GM12878 (cell line): ENCODE measurements around the gene POLR3K. TPM values are rescaled to one million over a fixed set of nuclear protein-coding genes. Genes with fewer than 3 reads are reported as not detected.

ENCODE experiments used
- ATAC-seq: fragments of 200-7000 bp; cut with Tn5 transposase; 3 replicates; pipeline ENCODE4 v1.9.1; 2020; ENCODE audit warnings: mild to moderate bottlenecking, moderate library complexity
- BruUV-seq: library from RNA; stranded (reverse); fragments of 400-500 nt; replicated peaks from 2 replicates; lab custom pipeline; 2021; lab: Mats Ljungman, UMichigan
- CTCF ChIA-PET: fragments of 300-600 bp; sonication (Branson Sonifier 250); formaldehyde crosslinking; extraction: SDS; loops from one replicate; lab custom pipeline; 2021; ENCODE audit warnings: inconsistent platforms; lab: Yijun Ruan, JAX
- POLR2A ChIA-PET: fragments of 350-600 bp; formaldehyde crosslinking; extraction: SDS; loops from one replicate; lab custom pipeline; 2021; ENCODE audit warnings: inconsistent platforms; lab: Charles Lee
- RAD21 ChIA-PET: fragments of 300-600 bp; sonication (Branson Sonifier 250); formaldehyde crosslinking; loops from one replicate; lab custom pipeline; 2023; ENCODE audit warnings: antibody characterized with exemption; ENCODE audit not compliant: unreplicated experiment; lab: Charles Lee
- SMC1A ChIA-PET: fragments of 300-600 bp; sonication (Branson Sonifier 250); formaldehyde crosslinking; loops from one replicate; lab custom pipeline; 2023; ENCODE audit not compliant: unreplicated experiment, uncharacterized antibody; lab: Charles Lee
- DNase-seq: peaks from one replicate; pipeline ENCODE4 v3.0.0-alpha.2; 2011; ENCODE audit warnings: low read depth, low spot score
- FAIRE-seq: peaks from 3 replicates; lab custom pipeline; 2011; peaks lifted over from hg19 to GRCh38; lab: Jason Lieb, UNC
- H2AFZ ChIP-seq: 2 replicates; pipeline ENCODE4 v1.6.0; 2011; ENCODE audit warnings: low read depth, low read length, control low read depth; ENCODE audit not compliant: control insufficient read depth
- H3K27ac ChIP-seq: 2 replicates; pipeline ENCODE4 v1.5.1; 2011; ENCODE audit warnings: control low read depth; ENCODE audit not compliant: control insufficient read depth, insufficient read depth
- H3K27me3 ChIP-seq, 2 experiments: replicated peaks in 1 of 2; 2 replicates each; pipeline versions ENCODE4 v1.6.0 to v1.6.1; 2011; ENCODE audit warnings: low read length in 1 of 2; ENCODE audit not compliant: control insufficient read depth in 2 of 2, insufficient read depth in 2 of 2
- H3K36me3 ChIP-seq, 2 experiments: 2 replicates each; pipeline ENCODE4 v1.5.1; 2011; ENCODE audit warnings: low read length in 1 of 2; ENCODE audit not compliant: control insufficient read depth in 2 of 2, insufficient read depth in 2 of 2
- H3K4me1 ChIP-seq: 2 replicates; pipeline ENCODE4 v1.6.1; 2011; ENCODE audit warnings: mild to moderate bottlenecking, low read length, moderate library complexity, mixed read lengths; ENCODE audit not compliant: control insufficient read depth, insufficient read depth
- H3K4me2 ChIP-seq: 2 replicates; pipeline ENCODE4 v1.6.0; 2011; ENCODE audit warnings: control low read depth; ENCODE audit not compliant: control insufficient read depth, insufficient read depth
- H3K4me3 ChIP-seq: fragments of 200-600 bp; sonication (generic); 2 replicates; pipeline ENCODE4 v1.5.1; 2016
- H3K79me2 ChIP-seq: 2 replicates; pipeline ENCODE4 v1.6.0; 2011; ENCODE audit warnings: low read length; ENCODE audit not compliant: control insufficient read depth, insufficient read depth
- H3K9ac ChIP-seq: 2 replicates; pipeline ENCODE4 v1.8.0; 2011; ENCODE audit warnings: low read length, control low read depth, mixed read lengths; ENCODE audit not compliant: control insufficient read depth, insufficient read depth
- H3K9me3 ChIP-seq: replicated peaks from 3 replicates; pipeline ENCODE4 v1.5.1; 2011; ENCODE audit warnings: mild to moderate bottlenecking, low read length; ENCODE audit not compliant: control insufficient read depth, insufficient read depth
- H4K20me1 ChIP-seq: 2 replicates; pipeline ENCODE4 v1.6.0; 2011; ENCODE audit not compliant: control insufficient read depth, insufficient read depth
- CBFB ChIP-seq: IDR thresholded peaks from 2 replicates; pipeline ENCODE4 v1.6.1; 2016; ENCODE audit warnings: antibody characterized with exemption, low read depth
- CBX5 ChIP-seq: sonication (generic); IDR thresholded peaks from 2 replicates; pipeline ENCODE4 v1.6.1; 2016; ENCODE audit warnings: low read depth, moderate library complexity, mild to moderate bottlenecking, inconsistent platforms
- CHD4 ChIP-seq: fragments of 200-600 bp; sonication (generic); IDR thresholded peaks from 2 replicates; pipeline ENCODE4 v1.6.1; 2016; ENCODE audit warnings: mild to moderate bottlenecking
- DPF2 ChIP-seq: fragments of 450-650 bp; IDR thresholded peaks from 2 replicates; pipeline ENCODE4 v1.6.1; 2017; ENCODE audit warnings: mild to moderate bottlenecking
- EED ChIP-seq: sonication (generic); IDR thresholded peaks from 2 replicates; pipeline ENCODE4 v1.6.1; 2016; ENCODE audit warnings: antibody characterized with exemption, low read depth
- ELK1 ChIP-seq: IDR thresholded peaks from 2 replicates; pipeline ENCODE4 v1.6.1; 2012; ENCODE audit warnings: low read depth, low read length, improper control_type of control experiment
- ESRRA ChIP-seq: IDR thresholded peaks from 2 replicates; pipeline ENCODE4 v1.6.1; 2012; ENCODE audit warnings: mild to moderate bottlenecking, low read length, improper control_type of control experiment
- FOS ChIP-seq: IDR thresholded peaks from 3 replicates; pipeline ENCODE4 v1.6.1; 2011; ENCODE audit warnings: borderline replicate concordance; ENCODE audit not compliant: insufficient read length; ENCODE audit errors: extremely low read depth
- GABPA ChIP-seq: IDR thresholded peaks from 2 replicates; pipeline ENCODE4 v1.6.1; 2014; ENCODE audit warnings: antibody characterized with exemption, low read depth, mild to moderate bottlenecking, inconsistent platforms
- MTA2 ChIP-seq: fragments of 450-650 bp; IDR thresholded peaks from 2 replicates; pipeline ENCODE4 v1.6.1; 2016; ENCODE audit warnings: low read depth, mild to moderate bottlenecking, moderate library complexity
- MYB ChIP-seq: fragments of 150-350 bp; IDR thresholded peaks from 2 replicates; pipeline ENCODE4 v1.6.1; 2014; ENCODE audit warnings: mild to moderate bottlenecking, low read depth, low read length, borderline replicate concordance
- POU2F2 ChIP-seq: IDR thresholded peaks from 3 replicates; pipeline ENCODE4 v1.6.1; 2011; ENCODE audit warnings: low read depth, mild to moderate bottlenecking, low read length, borderline replicate concordance
- RELA ChIP-seq: fragments of 450-650 bp; IDR thresholded peaks from 2 replicates; pipeline ENCODE4 v1.8.0; 2014; ENCODE audit warnings: borderline replicate concordance; ENCODE audit not compliant: partially characterized antibody
- RUNX3 ChIP-seq: IDR thresholded peaks from 2 replicates; pipeline ENCODE4 v1.6.1; 2012; ENCODE audit warnings: low read length, inconsistent platforms
- SMAD5 ChIP-seq: IDR thresholded peaks from 2 replicates; pipeline ENCODE4 v1.6.1; 2016; ENCODE audit warnings: antibody characterized with exemption, low read depth
- TARDBP ChIP-seq: IDR thresholded peaks from 2 replicates; pipeline ENCODE4 v1.6.1; 2016; ENCODE audit warnings: borderline replicate concordance
- ZNF24 ChIP-seq: fragments of 450-650 bp; IDR thresholded peaks from 2 replicates; pipeline ENCODE4 v1.6.1; 2017; ENCODE audit warnings: antibody characterized with exemption, mild to moderate bottlenecking
- ZNF274 ChIP-seq: IDR thresholded peaks from one replicate; pipeline ENCODE4 v1.8.0; 2011; ENCODE audit not compliant: insufficient read length, insufficient read depth
- ZSCAN29 ChIP-seq: fragments of 450-650 bp; IDR thresholded peaks from 2 replicates; pipeline ENCODE4 v1.6.1; 2017; ENCODE audit warnings: mild to moderate bottlenecking, moderate library complexity
- ZZZ3 ChIP-seq: IDR thresholded peaks from 2 replicates; pipeline ENCODE4 v1.6.1; 2011; ENCODE audit warnings: low read depth; ENCODE audit not compliant: control insufficient read depth, insufficient read length
- WGBS: methylation state at CpG from one replicate; pipeline ENCODE4 v1.1.6; 2016; ENCODE audit warnings: low lambda C conversion rate; ENCODE audit not compliant: insufficient replicate concordance, insufficient coverage; ENCODE audit errors: missing lambda C conversion rate; 5-methylcytosine and 5-hydroxymethylcytosine counted together
- in situ Hi-C: fragments of 300-500 bp; cut with MboI; formaldehyde crosslinking; loops from 9 replicates; pipeline ENCODE4 v1.14.3; 2018; ENCODE audit warnings: mixed read lengths
- intact Hi-C: fragments of 100-400 bp; cut with micrococcal nuclease; formaldehyde crosslinking; loops from one replicate; pipeline ENCODE4 v1.14.2; 2022; ENCODE audit not compliant: unreplicated experiment
- polyA plus RNA-seq, 11 experiments: library from polyadenylated mRNA; depleted of rRNA in 4 of 11; unstranded in 6 of 11; stranded (reverse) in 5 of 11; fragments of >200 nt; fragmentation: Nextera tagmentation in 4 of 11; fragmentation: Illumina TruSeq in 1 of 11; extraction: Ambion mirVana in 4 of 11; extraction: Trizol in 1 of 11; gene quantifications; 1 replicate in 1 of 11; 2 replicates in 10 of 11; pipeline versions ENCODE4 v1.2.1 to v1.2.3, GENCODE V29; 2011 to 2016; ENCODE audit warnings: inconsistent platforms in 2 of 11, missing spikeins in 2 of 11, low read depth in 1 of 11
- total RNA-seq, 4 experiments: library from RNA; depleted of rRNA in 3 of 4; stranded (reverse); fragments of >200 nt in 3 of 4; fragmentation: Illumina TruSeq in 1 of 4; extraction: Trizol in 1 of 4; gene quantifications; 2 replicates each; pipeline versions ENCODE4 v1.2.1 to v1.2.3, GENCODE V29; 2013 to 2021

Gene POLR3K
- total and polyA plus RNA-seq, 10 of the 15 experiments (the other 5 are each of a cell fraction or from before 2014, with no cell fraction given) = 25.3 to 222 (median 64.0) TPM

DNA sequence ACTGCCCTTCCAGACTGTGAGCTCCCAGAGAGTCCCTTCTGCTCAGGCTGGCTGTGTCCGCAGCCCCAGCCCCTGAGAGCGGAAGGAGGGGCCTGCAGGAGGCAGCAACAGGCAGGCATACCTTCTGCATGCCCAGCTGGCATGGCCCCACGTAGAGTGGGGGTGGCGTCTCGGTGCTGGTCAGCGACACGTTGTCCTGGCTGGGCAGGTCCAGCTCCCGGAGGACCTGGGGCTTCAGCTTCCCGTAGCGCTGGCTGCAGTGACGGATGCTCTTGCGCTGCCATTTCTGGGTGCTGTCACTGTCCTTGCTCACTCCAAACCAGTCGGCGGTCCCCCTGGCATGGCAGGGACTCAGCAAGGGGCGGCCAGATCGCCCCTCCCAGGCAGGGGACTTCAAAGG lies 10.1 kb upstream of the POLR3K start:
- POLR2A ChIA-PET = interaction anchor here (0.5 kb wide), 1 partner anchor 24 kb away, joined by 3 read pairs; no protein-coding TSS in a partner anchor
- CTCF ChIA-PET = interaction anchor here (1.0 to 14.2 kb wide), 5 partner anchors 10 to 42 kb away, joined by 4 to 319 read pairs (median 36); partner anchors contain the start of genes MPG and POLR3K
- WGBS = 71% methylated on average over 16 of the region's 16 CpGs
- in situ Hi-C loops (no loop called here), intact Hi-C loops (no loop called here)
- Histone ChIP-seq H3K4me1 (no peaks in the 10 kb centered on the region), H2AFZ (no peak overlapping the region), H3K4me2 (no peak overlapping the region), H4K20me1 (no peaks in the 10 kb centered on the region), H3K27me3 (no peaks in the 10 kb centered on the region), H3K36me3 (no peaks in the 10 kb centered on the region; a peak in 1 of 4 replicates), H3K79me2 (no peaks in the 10 kb centered on the region), H3K4me3 (no peak overlapping the region), H3K9ac (no peak overlapping the region), H3K27ac (no peak overlapping the region), H3K9me3 (no peaks in the 10 kb centered on the region)
- TF ChIP-seq MTA2 (no peak), GABPA (no peak), TARDBP (no peak), RUNX3 (no peak), ZSCAN29 (no peak), CBX5 (no peak), FOS (no peak), ELK1 (no peak), DPF2 (no peak), ZNF274 (no peak), CBFB (no peak), POU2F2 (no peak), MYB (no peak), EED (no peak), SMAD5 (no peak), CHD4 (no peak), RELA (no peak), ZNF24 (no peak), ESRRA (no peak), ZZZ3 (no peak)
- RAD21 ChIA-PET = interaction anchor here (6.5 kb wide), 1 partner anchor 33 kb away, joined by 132 read pairs; no protein-coding TSS in a partner anchor
- DNase-seq (no peak), FAIRE-seq (no peak), ATAC-seq (no peak)
- SMC1A ChIA-PET = interaction anchor here (2.9 to 6.4 kb wide), 3 partner anchors 10 to 44 kb away, joined by 10 to 77 read pairs (median 14); partner anchors contain the start of genes POLR3K and SNRNP25
- no TSS peak for BruUV-seq
